ENCODE data around the gene EYS. TPM values are rescaled to one million over a fixed set of nuclear protein-coding genes. Genes with fewer than 3 reads are reported as not detected.

EYS gene
- total and polyA plus RNA-seq, 2 of the 8 experiments (the other 6 are each of a cell fraction or from before 2014, with no cell fraction given), result 0.05 to 0.13 TPM

DNA sequence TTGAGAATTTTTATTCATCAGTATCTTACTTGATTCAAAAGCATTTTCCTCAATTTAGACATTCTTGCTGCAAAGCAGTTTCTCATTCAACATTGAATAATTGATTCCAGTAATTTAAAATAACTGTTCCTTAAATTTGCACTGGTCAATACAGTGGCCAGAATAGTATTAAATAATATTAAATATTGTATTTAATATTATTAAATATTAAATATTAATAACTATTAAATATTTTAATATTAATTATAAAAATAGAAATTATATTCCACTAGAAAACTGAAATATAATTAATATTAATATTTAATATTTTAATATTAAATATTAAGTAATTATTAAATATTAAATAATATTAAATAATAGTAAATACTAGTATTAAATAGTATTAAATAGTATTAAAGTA is 758.8 kb downstream of the EYS start:
- Histone ChIP-seq H3K14ac (ENCODE audit: insufficient read length) (no peak overlapping the region), H3K4ac (replicated peaks; ENCODE audit: insufficient read length, low read depth, low read length) (no peak overlapping the region), H4K20me1 (replicated peaks in 1 of 2; ENCODE audit: control insufficient read depth in 1 of 2, insufficient read depth in 2 of 2, low read length in 2 of 2) (no peaks in the 10 kb centered on the region), H3K27me3 (replicated peaks in 1 of 4; ENCODE audit: control insufficient read depth in 3 of 4, extremely low read depth in 1 of 4, insufficient read depth in 3 of 4, low read length in 3 of 4) (no peaks in the 10 kb centered on the region), H4K91ac (replicated peaks; ENCODE audit: insufficient read length, low read length) (no peak overlapping the region), H3K4me1 (replicated peaks in 1 of 4; ENCODE audit: control insufficient read depth in 3 of 4, insufficient read depth in 4 of 4, low read length in 3 of 4) (0 out of 7 replicates have a peak, but pooled peaks cover 0 to 2% (median 0%) of the 10 kb centered on the region in 4 experiments), H4K5ac (ENCODE audit: insufficient read length, low read depth, low read length) (no peak overlapping the region), H2BK20ac (ENCODE audit: low read length) (no peak overlapping the region), H3K4me3 (ENCODE audit: extremely low read depth in 1 of 4, insufficient read depth in 2 of 4, low read depth in 3 of 4, low read length in 4 of 4) (no peak overlapping the region), H3K27ac (ENCODE audit: low read depth, low read length) (no peak overlapping the region), H3K18ac (ENCODE audit: extremely low read depth, low read length) (no peak overlapping the region), H4K8ac (ENCODE audit: extremely low read depth, insufficient read depth, low read length) (no peak overlapping the region), H2BK12ac (ENCODE audit: low read depth, low read length) (no peak overlapping the region), H3K4me2 (ENCODE audit: insufficient read depth in 1 of 2, low read depth in 2 of 2, low read length in 2 of 2) (no peak overlapping the region), H2BK5ac (ENCODE audit: low read depth, low read length) (no peak overlapping the region), H2BK15ac (ENCODE audit: low read length) (no peak overlapping the region), H3K9ac (replicated peaks in 1 of 4; ENCODE audit: extremely low read depth in 1 of 4, low read depth in 3 of 4, low read length in 3 of 4) (no peak overlapping the region), H3K23ac (ENCODE audit: insufficient read length) (no peak overlapping the region), H3K36me3 (ENCODE audit: control insufficient read depth in 2 of 4, insufficient read depth in 4 of 4, low read length in 3 of 4) (no peaks in the 10 kb centered on the region), H2BK120ac (replicated peaks; ENCODE audit: low read depth, low read length) (no peak overlapping the region), H3K79me1 (ENCODE audit: low read depth, low read length) (no peaks in the 10 kb centered on the region), H3K23me2 (ENCODE audit: low read depth, low read length) (no peaks in the 10 kb centered on the region), H3K79me2 (ENCODE audit: control insufficient read depth in 1 of 2, insufficient read depth in 2 of 2, low read length in 2 of 2) (no peaks in the 10 kb centered on the region), H3K56ac (replicated peaks; ENCODE audit: insufficient read length, low read depth, low read length) (no peak overlapping the region), H2AFZ (ENCODE audit: low read length) (no peak overlapping the region), H3K9me3 (ENCODE audit: insufficient read depth in 2 of 2, low read depth in 1 of 2, low read length in 1 of 2) (no peaks in the 10 kb centered on the region), H2AK5ac (ENCODE audit: low read depth, low read length) (no peak overlapping the region)
- DNase-seq (ENCODE audit: low read depth in 1 of 2, low spot score in 2 of 2) (no peak), FAIRE-seq (no peak)
- ChIA-PET CTCF (ENCODE audit: partially characterized antibody) (no interaction called here), POLR2A (ENCODE audit: partially characterized antibody) (no interaction called here)
- TF ChIP-seq SP2 (IDR thresholded peaks at IDR 0.05; ENCODE audit: low read length), result no peak
- TF ChIP-seq KDM5A (IDR thresholded peaks at IDR 0.05; ENCODE audit: low read length), result no peak
- TF ChIP-seq RXRA (IDR thresholded peaks at IDR 0.05; ENCODE audit: insufficient read depth, low read depth, low read length), result no peak
- TF ChIP-seq SP1 (IDR thresholded peaks at IDR 0.05; ENCODE audit: low read depth, low read length), result no peak
- TF ChIP-seq, protein P1, sequence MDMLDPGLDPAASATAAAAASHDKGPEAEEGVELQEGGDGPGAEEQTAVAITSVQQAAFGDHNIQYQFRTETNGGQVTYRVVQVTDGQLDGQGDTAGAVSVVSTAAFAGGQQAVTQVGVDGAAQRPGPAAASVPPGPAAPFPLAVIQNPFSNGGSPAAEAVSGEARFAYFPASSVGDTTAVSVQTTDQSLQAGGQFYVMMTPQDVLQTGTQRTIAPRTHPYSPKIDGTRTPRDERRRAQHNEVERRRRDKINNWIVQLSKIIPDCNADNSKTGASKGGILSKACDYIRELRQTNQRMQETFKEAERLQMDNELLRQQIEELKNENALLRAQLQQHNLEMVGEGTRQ (IDR thresholded peaks at IDR 0.05; ENCODE audit: low read length), result no peak
- TF ChIP-seq JUND (IDR thresholded peaks at IDR 0.05; ENCODE audit: low read length), result no peak

Data from H1 (cell line).